BJ (cell line): ENCODE results near the gene EYA4. TPM values are rescaled to one million over a fixed set of nuclear protein-coding genes. Genes with fewer than 3 reads are reported as not detected.
A peak's percentile ranks its signal among the peaks of the same experiment; 100 is the strongest.

Experiments used
- CTCF ChIA-PET: fragments of 350-600 bp; formaldehyde crosslinking; extraction: SDS; loops from one replicate; lab custom pipeline; 2021; ENCODE audit warnings: antibody characterized with exemption, inconsistent platforms; lab: Yijun Ruan, JAX
- POLR2A ChIA-PET: fragments of 300-600 bp; sonication (Branson Sonifier 250); formaldehyde crosslinking; extraction: SDS; loops from one replicate; lab custom pipeline; 2021; ENCODE audit warnings: antibody characterized with exemption; lab: Charles Lee
- DNase-seq: peaks from one replicate; pipeline ENCODE4 v3.0.0-alpha.2; 2011; ENCODE audit warnings: low read depth
- H3K27me3 ChIP-seq: 2 replicates; pipeline ENCODE4 v1.6.0; 2011; ENCODE audit warnings: low read length; ENCODE audit not compliant: control insufficient read depth, insufficient read depth
- H3K36me3 ChIP-seq: 2 replicates; pipeline ENCODE4 v1.5.1; 2011; ENCODE audit warnings: low read length; ENCODE audit not compliant: control insufficient read depth, insufficient read depth
- H3K4me3 ChIP-seq: 2 replicates; pipeline ENCODE4 v1.5.1; 2011; ENCODE audit warnings: low read depth, mild to moderate bottlenecking, control low read depth, low read length
- polyA plus RNA-seq: library from polyadenylated mRNA; depleted of rRNA; stranded (reverse); fragments of >200 nt; gene quantifications from 2 replicates; pipeline ENCODE4 v1.2.3, GENCODE V29; 2011
- TF ChIP-seq, protein P1 (sequence below): IDR thresholded peaks from 2 replicates; pipeline ENCODE4 v1.5.1; 2011; ENCODE audit warnings: low read depth, mild to moderate bottlenecking, control low read depth, inconsistent platforms, low read length, moderate library complexity; ENCODE audit not compliant: insufficient read depth

The EYA4 gene
- polyA plus RNA-seq, 1 experiment, result 0.32 TPM

DNA sequence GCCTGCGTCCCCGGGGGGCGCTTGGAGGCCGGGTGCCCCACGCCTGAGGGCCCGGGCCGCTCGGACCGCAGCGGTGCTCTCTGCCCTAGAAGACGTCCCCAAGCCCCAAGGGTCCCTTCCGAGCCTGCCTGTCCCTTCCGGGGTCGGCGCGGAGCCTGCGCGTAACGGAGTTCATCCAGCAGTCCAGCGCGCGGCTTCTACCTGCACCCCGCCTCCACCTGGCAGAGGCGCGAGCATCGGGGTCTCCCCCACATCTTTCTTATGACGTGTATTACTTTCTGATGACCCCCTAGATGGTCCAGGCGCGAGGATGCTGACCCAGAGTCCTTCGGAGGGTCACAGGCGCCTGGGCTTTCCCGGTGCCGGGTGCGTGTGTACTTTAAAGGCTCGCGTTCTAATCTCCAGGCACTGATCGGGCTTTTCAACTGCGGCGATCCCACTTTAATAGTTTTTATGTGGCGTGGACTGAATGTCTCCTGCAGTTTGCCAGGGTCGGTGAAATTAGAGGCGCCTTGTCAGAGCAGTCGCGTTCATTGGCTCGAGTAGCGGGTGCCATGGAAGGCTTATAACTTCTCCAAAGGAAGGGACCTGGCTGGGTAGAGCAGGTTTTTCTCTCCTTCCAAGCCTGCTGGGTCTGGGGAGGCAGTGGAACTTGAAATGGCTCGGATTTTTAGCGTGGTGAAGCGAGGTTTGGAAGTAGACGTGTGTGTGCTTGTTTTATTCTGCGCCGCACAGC, 912 bp downstream of the EYA4 start:
- Histone ChIP-seq H3K4me3 (peak overlapping the region; percentile 23), H3K27me3 (peaks cover 27% of the 10 kb centered on the region), H3K36me3 (no peaks in the 10 kb centered on the region)
- ChIA-PET POLR2A (no interaction called here), CTCF (no interaction called here)
- TF ChIP-seq, protein P1, sequence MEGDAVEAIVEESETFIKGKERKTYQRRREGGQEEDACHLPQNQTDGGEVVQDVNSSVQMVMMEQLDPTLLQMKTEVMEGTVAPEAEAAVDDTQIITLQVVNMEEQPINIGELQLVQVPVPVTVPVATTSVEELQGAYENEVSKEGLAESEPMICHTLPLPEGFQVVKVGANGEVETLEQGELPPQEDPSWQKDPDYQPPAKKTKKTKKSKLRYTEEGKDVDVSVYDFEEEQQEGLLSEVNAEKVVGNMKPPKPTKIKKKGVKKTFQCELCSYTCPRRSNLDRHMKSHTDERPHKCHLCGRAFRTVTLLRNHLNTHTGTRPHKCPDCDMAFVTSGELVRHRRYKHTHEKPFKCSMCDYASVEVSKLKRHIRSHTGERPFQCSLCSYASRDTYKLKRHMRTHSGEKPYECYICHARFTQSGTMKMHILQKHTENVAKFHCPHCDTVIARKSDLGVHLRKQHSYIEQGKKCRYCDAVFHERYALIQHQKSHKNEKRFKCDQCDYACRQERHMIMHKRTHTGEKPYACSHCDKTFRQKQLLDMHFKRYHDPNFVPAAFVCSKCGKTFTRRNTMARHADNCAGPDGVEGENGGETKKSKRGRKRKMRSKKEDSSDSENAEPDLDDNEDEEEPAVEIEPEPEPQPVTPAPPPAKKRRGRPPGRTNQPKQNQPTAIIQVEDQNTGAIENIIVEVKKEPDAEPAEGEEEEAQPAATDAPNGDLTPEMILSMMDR, result no peak
- DNase-seq, result no peak

DNA sequence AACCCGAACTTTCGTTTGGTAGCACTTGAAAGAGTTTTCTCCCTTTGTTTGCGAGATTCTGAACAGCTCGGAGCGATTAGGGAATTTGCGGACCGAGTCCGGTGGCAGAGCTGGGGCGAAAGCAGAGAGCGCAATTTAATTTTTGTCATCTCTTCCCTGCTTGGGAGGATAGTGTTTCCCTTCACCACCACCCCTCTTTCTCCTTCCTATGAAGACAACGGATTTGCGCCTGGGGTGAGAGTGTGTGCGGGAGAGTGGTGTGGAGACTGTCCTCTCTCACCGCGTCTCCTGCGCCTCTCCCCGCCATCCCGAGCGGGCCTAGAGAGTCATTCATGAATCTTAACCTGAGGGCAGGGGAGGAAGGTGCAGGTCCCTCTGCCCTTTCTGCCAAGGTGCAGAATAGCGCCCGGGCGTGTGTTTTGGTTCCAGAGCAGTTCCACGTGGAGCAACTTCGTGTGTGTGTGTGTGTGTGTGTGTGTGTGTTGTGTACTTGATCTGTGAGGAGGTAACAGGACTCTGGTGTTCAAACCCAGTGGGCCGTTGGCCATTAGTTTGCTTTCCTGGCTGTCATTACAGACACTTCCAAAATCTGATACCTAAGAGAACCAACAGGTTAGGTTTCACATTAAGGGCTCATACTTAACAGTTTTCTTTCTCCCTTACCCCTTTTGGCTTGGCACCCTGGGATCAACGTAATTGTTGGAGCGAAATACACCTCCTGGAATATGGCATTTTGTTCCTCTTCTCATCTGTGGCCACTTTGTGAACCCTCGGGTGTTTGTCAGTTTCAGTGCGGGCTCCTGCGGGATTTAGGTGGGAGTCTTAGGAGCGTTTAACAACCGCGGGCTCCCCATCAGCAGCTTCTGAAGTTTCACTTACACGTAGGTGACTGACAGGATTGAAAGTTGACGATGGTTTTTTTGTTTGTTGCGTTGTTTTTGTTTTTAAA, 1.8 kb downstream of the EYA4 start:
- H3K36me3 ChIP-seq, result no peaks in the 10 kb centered on the region
- H3K27me3 ChIP-seq, result peaks cover 27% of the 10 kb centered on the region
- H3K4me3 ChIP-seq, result no peak overlapping the region
- no peak for DNase-seq
- CTCF ChIA-PET, result no interaction called here
- TF ChIP-seq, protein P1, result no peak
- POLR2A ChIA-PET, result no interaction called here

DNA sequence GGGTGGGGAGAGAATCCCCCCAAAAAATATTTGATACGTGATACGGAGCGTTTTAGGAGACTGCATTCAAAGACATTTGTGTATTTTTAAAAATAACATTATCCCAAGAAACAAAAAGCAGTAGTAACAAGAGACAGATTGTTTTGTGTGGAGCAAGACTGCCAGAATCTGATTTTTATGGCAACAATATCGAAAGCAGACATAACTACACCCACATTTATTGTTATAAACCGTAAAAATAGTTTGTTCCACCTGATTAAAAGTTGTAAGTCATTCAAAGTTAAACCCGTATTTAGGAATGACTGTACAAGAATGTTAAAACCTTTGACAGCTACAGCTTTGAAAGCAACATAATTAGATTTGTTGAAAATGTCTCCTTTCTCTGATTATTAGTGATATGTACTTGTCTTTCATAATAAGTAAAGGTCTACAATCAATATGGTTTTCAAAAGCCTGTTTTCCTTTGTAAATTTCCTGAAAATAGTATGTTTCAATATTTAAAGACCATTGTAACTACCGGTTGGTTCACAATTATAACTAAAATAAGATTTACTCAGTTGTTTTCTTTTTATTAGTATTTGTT, 2.7 kb downstream of the EYA4 start:
- DNase-seq, result no peak
- Histone ChIP-seq H3K4me3 (no peak overlapping the region), H3K27me3 (peaks cover 27% of the 10 kb centered on the region), H3K36me3 (no peaks in the 10 kb centered on the region)
- ChIA-PET POLR2A (no interaction called here), CTCF (no interaction called here)
- TF ChIP-seq, protein P1, result no peak

DNA sequence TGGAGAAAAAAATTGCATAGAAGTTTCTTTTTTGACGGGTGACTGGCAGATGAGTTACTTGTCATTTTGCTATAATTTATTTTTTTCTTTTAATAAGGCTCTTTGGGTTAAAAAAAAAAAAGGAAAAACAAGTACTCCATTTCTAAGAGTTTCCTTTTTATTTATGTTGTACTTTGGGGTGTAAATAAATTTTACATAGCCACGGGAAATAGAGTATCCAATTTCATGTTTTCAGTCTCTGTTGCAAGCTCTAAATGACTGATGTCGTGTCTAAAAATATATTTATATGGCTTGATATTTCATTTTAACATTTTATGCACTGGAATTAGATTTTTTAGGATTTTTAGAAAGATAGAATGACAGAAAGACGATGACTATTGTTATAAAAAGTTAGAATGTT, 3.4 kb downstream of the EYA4 start:
- Histone ChIP-seq H3K27me3 (peaks cover 24% of the 10 kb centered on the region), H3K36me3 (no peaks in the 10 kb centered on the region), H3K4me3 (no peak overlapping the region)
- TF ChIP-seq, protein P1, result no peak
- ChIA-PET POLR2A (no interaction called here), CTCF (no interaction called here)
- DNase-seq, result no peak

DNA sequence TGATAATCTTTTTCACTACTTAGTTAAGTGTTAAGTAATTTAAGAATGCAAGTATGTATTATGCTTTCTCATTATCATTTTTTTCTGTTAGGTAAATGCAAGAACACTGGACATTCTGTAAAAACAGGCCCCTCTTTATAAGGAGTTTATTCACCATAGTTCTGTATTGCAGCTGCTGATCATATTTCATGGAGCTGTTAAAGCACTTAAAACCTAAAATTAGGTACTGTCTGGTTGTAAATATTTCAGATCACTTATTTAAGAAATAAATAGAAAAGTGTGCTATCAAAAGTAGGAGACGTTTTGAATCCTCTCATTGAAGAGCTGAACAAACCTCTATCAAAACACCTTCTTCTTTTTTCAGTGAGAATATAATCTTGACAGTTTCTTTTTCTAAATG, 3.9 kb downstream of the EYA4 start:
- TF ChIP-seq, protein P1, result no peak
- Histone ChIP-seq H3K36me3 (no peaks in the 10 kb centered on the region), H3K4me3 (no peak overlapping the region), H3K27me3 (peaks cover 24% of the 10 kb centered on the region)
- ChIA-PET POLR2A (no interaction called here), CTCF (no interaction called here)
- DNase-seq, result no peak
